ENCODE measurements around the gene ASB18. TPM values are rescaled to one million over a fixed set of nuclear protein-coding genes. Genes with fewer than 3 reads are reported as not detected.

Gene ASB18
- total RNA-seq, 3 donors from 2014 or later = not detected

GRCh38 chr2:236163471-236164200 is 100.6 kb downstream of the ASB18 start:
- ATAC-seq (peak; percentile 12), DNase-seq (no peak)
- H3K4me3 ChIP-seq = no peak overlapping the region
- intact Hi-C loops (cut with DNase I, micrococcal nuclease) = no loop called here
- no peak for TF ChIP-seq CTCF (IDR thresholded peaks at IDR 0.05)
- H3K4me1 ChIP-seq (ENCODE audit: low read depth) = peaks cover 44% of the 10 kb centered on the region
- H3K9me3 ChIP-seq = no peaks in the 10 kb centered on the region
- no peaks in the 10 kb centered on the region for H3K36me3 ChIP-seq (ENCODE audit: low read depth)

DNA sequence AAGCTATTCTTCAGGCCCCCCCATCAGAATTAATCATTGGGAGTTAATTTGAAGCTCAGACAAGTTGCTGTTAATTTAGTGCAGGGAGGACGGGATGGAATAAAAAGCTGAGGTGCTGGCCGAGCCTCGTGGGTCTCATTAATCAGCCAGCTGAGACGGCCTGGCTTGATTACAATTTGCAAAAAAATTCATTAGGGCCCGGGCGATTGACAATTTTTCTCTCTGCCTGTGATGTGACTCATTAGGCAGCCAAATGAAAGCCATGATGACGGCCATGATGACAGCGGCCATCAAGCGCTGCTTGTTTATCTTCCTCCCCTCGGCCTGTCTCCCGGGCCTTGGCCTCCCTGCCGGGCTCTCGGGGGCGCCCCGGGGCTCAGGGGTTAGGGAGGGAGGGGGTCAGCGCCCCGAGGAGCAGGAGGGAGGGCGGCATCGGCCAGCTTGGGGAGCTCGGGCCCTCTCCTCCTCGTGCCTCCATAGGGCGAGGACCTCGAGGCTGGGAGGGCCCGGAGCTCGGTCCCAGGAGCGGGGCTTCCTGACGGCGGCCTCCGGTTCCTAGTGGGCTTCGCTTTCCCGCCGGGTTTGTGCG is 101.2 kb downstream of the ASB18 start:
- peaks cover 37% of the 10 kb centered on the region for H3K4me1 ChIP-seq (ENCODE audit: low read depth)
- intact Hi-C loops (cut with DNase I, micrococcal nuclease) = no loop called here
- no peak for TF ChIP-seq CTCF (IDR thresholded peaks at IDR 0.05)
- H3K4me3 ChIP-seq = no peak overlapping the region
- ATAC-seq (no peak), DNase-seq (no peak)
- no peaks in the 10 kb centered on the region for H3K9me3 ChIP-seq
- H3K36me3 ChIP-seq (ENCODE audit: low read depth) = no peaks in the 10 kb centered on the region

GRCh38 chr2:236162031-236162845 is 102.0 kb downstream of the ASB18 start:
- H3K9me3 ChIP-seq = no peaks in the 10 kb centered on the region
- intact Hi-C loops (cut with DNase I, micrococcal nuclease) = no loop called here
- no peak for ATAC-seq

DNA sequence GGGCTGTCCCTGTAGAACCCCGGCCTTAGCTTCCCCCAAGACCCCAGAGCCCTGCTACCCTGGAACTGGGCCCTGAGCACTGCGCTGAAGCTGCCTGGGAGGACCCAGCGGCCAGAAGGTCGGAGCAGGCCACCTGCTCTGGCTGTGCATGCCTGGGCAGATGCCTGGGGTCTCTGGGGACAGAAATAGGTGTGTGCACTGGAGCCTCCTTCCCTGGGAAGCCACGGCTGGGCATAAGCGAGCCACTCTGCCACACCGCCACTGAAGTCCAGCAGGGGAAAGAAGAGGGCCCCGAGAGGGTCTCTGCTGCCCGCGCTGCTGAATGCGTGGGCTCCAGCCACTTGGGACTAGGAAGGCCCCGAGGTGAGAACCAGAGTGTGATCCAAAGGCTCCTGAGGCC is 102.7 kb downstream of the ASB18 start:
- no peak for ATAC-seq
- intact Hi-C loops (cut with DNase I, micrococcal nuclease) = no loop called here

More at GRCh38 chr2:236162031-236162845, 102.0 kb downstream of the ASB18 start:
- no peak for TF ChIP-seq CTCF (IDR thresholded peaks at IDR 0.05)
- Histone ChIP-seq H3K36me3 (ENCODE audit: low read depth) (no peaks in the 10 kb centered on the region), H3K4me3 (no peak overlapping the region), H3K4me1 (ENCODE audit: low read depth) (peaks cover 33% of the 10 kb centered on the region)
- no peak for DNase-seq

DNA sequence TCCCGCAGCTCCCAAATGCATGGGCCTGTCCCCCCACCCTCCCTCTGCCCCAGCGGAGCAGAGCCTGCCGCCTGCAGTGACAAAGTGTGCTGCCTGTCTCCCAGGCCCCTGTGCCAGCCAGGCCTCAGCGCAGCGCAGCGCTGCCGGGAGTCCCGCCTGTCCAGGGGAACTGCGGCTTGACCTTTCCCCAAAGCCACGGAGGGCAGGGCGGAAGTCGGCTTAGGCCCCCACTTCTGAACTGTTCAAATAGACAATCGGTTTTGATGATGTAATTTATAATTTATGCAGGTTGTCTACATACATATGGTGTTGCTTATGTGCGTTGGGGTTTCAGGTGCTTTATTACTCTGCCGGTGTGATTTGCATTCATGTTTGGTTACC is 103.1 kb downstream of the ASB18 start:
- Histone ChIP-seq H3K4me1 (ENCODE audit: low read depth) (peaks cover 21% of the 10 kb centered on the region), H3K9me3 (no peaks in the 10 kb centered on the region), H3K36me3 (ENCODE audit: low read depth) (no peaks in the 10 kb centered on the region), H3K4me3 (no peak overlapping the region)
- no peak for TF ChIP-seq CTCF (IDR thresholded peaks at IDR 0.05)
- no peak for DNase-seq
- no peak for ATAC-seq
- intact Hi-C loops (cut with DNase I, micrococcal nuclease) = no loop called here

More for the DNA sequence above, 102.7 kb downstream of the ASB18 start:
- peaks cover 26% of the 10 kb centered on the region for H3K4me1 ChIP-seq (ENCODE audit: low read depth)
- H3K9me3 ChIP-seq = no peaks in the 10 kb centered on the region
- no peak for DNase-seq
- no peak overlapping the region for H3K4me3 ChIP-seq
- no peaks in the 10 kb centered on the region for H3K36me3 ChIP-seq (ENCODE audit: low read depth)
- TF ChIP-seq CTCF (IDR thresholded peaks at IDR 0.05) = no peak
